PFSK-1 (cell line): Measurements from ENCODE around the gene ETV7.

Experiments
- FOXP2 ChIP-seq: optimal IDR thresholded peaks from 2 replicates; pipeline ENCODE3; 2011; ENCODE audit warnings: borderline replicate concordance, control low read depth, inconsistent platforms; ENCODE audit not compliant: insufficient read depth; ENCODE audit errors: extremely low read length, extremely low read depth
- POLR2AphosphoS5 ChIP-seq: IDR thresholded peaks from 2 replicates; pipeline ENCODE4 v1.6.1; 2012; ENCODE audit warnings: low read depth, mild to moderate bottlenecking, control low read depth, low read length, moderate library complexity
- SIN3A ChIP-seq: IDR thresholded peaks from 2 replicates; pipeline ENCODE4 v1.6.1; 2012; ENCODE audit warnings: mild to moderate bottlenecking, low read length, moderate library complexity, borderline replicate concordance; ENCODE audit not compliant: insufficient read depth
- TAF1 ChIP-seq: IDR thresholded peaks from 2 replicates; pipeline ENCODE4 v1.6.1; 2012; ENCODE audit warnings: low read length, control low read depth, borderline replicate concordance; ENCODE audit not compliant: insufficient read depth
- TF ChIP-seq, protein P1 (sequence below), 2 experiments: IDR thresholded peaks; 2 replicates each; pipeline versions ENCODE4 v1.6.1 to v1.8.0; 2011 to 2012; ENCODE audit warnings: low read depth in 2 of 2, low read length in 2 of 2, control low read depth in 1 of 2, inconsistent platforms in 1 of 2, mild to moderate bottlenecking in 1 of 2, moderate library complexity in 1 of 2; ENCODE audit not compliant: insufficient read depth in 1 of 2

DNA sequence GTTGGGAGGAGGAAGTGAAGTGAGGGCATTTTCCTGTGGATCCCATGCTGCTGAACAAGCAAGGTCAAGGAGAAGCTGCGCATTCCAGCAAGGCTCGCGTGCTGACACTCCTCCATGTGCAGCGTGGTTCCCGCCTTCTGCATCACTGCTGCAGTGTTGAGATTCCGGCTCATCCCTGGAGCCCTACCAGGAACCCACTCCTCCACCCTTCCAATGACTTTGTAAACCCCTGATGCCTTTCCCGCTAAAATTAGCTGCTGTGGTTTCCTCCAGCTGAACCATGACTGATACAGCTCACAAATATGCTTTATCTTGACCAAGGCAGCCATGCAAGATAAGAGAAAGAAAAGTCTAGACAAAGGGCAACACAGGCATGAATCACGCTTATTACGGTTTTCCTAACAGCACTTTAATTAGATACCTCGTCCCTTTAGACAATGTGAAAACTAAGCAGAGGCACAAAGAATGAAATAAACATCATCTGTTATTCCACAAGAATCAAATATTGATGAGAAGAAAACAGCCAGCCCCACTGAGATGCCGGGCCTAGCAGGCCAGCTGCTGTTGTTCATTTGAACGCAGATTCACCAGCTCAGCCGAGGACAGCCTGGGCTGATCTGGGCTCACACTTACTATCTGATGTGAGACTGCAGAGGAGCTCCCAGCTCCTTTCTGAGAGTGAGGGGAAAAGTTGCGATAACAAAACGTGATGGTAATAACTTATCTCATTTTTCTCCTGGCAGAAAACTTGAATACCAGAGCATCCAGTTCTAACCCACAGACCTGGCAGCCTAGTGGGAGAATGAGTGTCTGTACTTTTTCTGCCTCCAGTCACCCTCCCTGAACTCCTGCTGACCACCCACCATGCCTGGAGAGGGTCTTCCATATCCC, 36.5 kb downstream of the ETV7 start:
- TF ChIP-seq, protein P1, sequence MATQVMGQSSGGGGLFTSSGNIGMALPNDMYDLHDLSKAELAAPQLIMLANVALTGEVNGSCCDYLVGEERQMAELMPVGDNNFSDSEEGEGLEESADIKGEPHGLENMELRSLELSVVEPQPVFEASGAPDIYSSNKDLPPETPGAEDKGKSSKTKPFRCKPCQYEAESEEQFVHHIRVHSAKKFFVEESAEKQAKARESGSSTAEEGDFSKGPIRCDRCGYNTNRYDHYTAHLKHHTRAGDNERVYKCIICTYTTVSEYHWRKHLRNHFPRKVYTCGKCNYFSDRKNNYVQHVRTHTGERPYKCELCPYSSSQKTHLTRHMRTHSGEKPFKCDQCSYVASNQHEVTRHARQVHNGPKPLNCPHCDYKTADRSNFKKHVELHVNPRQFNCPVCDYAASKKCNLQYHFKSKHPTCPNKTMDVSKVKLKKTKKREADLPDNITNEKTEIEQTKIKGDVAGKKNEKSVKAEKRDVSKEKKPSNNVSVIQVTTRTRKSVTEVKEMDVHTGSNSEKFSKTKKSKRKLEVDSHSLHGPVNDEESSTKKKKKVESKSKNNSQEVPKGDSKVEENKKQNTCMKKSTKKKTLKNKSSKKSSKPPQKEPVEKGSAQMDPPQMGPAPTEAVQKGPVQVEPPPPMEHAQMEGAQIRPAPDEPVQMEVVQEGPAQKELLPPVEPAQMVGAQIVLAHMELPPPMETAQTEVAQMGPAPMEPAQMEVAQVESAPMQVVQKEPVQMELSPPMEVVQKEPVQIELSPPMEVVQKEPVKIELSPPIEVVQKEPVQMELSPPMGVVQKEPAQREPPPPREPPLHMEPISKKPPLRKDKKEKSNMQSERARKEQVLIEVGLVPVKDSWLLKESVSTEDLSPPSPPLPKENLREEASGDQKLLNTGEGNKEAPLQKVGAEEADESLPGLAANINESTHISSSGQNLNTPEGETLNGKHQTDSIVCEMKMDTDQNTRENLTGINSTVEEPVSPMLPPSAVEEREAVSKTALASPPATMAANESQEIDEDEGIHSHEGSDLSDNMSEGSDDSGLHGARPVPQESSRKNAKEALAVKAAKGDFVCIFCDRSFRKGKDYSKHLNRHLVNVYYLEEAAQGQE (IDR thresholded peaks at IDR 0.05; ENCODE audit: insufficient read depth in 1 of 2, low read depth in 2 of 2, low read length in 2 of 2), result no peak
- no peak for TF ChIP-seq POLR2AphosphoS5
- TF ChIP-seq SIN3A, result no peak
- TF ChIP-seq TAF1, result no peak
- no peak for TF ChIP-seq FOXP2
